ENCODE data around the gene TMEM201. TPM values are rescaled to one million over a fixed set of nuclear protein-coding genes. Genes with fewer than 3 reads are reported as not detected.

TMEM201 gene
- total RNA-seq, 1 experiment from 2014 or later, result 30.4 TPM

DNA sequence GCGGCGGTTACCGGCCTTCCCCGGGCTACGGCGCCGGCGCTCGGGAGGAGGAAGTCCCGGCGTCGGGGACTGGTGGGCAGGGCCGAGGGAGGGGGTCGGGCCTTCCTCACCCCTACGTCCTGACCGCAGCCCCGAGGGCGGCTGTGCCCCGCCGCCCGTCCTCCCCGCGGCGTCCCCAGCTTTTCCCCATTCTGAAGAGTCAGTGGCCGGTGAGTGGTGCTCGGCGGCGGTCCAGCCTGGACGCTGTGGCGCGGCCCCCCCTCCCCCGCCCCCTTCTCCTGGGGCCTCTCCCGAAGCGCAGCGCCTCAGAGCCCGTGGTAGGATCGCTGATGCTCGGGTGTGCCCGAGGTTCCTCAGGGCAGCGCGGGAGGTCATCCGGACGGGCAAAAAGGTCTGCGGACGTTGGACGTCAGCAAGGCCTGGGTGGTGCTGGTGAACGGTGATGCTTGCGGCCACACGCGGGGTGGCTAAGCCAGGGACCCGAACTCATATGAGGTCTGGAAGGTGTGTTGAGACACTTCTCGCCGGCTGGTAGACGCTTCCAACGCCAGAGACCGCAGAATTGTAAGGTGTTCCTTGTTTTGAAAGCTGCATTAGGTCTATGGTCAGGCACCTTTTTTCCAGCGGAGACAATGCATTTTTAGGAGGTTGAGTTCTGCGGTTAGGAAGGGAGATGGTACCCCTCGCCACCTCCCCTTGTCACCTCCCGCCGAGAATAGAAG, 48.7 kb upstream of the TMEM201 start:
- no peaks in the 10 kb centered on the region for H3K27me3 Mint-ChIP-seq (ENCODE audit: low read depth)
- ChIA-PET CTCF (interaction anchor here (0.9 to 1.1 kb wide), 3 partner anchors 9 to 34 kb away, joined by 3 to 4 read pairs (median 3); no protein-coding TSS in a partner anchor), POLR2A (no interaction called here)
- peaks cover 11% of the 10 kb centered on the region for H3K36me3 Mint-ChIP-seq
- peak; percentile 27 for ATAC-seq
- DNase-seq (ENCODE audit: low spot score), result peak; percentile 44
- peak overlapping the region; percentile 95 for H3K4me3 Mint-ChIP-seq
- H3K4me1 Mint-ChIP-seq, result peaks cover 31% of the 10 kb centered on the region
- no peaks in the 10 kb centered on the region for H3K9me3 Mint-ChIP-seq
- TF ChIP-seq, protein P1, sequence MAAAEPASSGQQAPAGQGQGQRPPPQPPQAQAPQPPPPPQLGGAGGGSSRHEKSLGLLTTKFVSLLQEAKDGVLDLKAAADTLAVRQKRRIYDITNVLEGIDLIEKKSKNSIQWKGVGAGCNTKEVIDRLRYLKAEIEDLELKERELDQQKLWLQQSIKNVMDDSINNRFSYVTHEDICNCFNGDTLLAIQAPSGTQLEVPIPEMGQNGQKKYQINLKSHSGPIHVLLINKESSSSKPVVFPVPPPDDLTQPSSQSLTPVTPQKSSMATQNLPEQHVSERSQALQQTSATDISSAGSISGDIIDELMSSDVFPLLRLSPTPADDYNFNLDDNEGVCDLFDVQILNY (CRISPR knock-in tag; IDR thresholded peaks at IDR 0.05), result peak; percentile 64; the same call in 1 of the 2 replicates
- TF ChIP-seq, protein P2, sequence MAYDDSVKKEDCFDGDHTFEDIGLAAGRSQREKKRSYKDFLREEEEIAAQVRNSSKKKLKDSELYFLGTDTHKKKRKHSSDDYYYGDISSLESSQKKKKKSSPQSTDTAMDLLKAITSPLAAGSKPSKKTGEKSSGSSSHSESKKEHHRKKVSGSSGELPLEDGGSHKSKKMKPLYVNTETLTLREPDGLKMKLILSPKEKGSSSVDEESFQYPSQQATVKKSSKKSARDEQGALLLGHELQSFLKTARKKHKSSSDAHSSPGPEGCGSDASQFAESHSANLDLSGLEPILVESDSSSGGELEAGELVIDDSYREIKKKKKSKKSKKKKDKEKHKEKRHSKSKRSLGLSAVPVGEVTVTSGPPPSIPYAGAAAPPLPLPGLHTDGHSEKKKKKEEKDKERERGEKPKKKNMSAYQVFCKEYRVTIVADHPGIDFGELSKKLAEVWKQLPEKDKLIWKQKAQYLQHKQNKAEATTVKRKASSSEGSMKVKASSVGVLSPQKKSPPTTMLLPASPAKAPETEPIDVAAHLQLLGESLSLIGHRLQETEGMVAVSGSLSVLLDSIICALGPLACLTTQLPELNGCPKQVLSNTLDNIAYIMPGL (CRISPR knock-in tag; IDR thresholded peaks at IDR 0.05), result peak; percentile 73
- TF ChIP-seq GABPB1 (CRISPR knock-in tag; IDR thresholded peaks at IDR 0.05) (0 out of 2 replicates have a peak, but pooled peaks have one; percentile 35), SMAD3 (CRISPR knock-in tag; IDR thresholded peaks at IDR 0.05; ENCODE audit: borderline replicate concordance) (0 out of 2 replicates have a peak, but pooled peaks have one; percentile 65), IRF2 (CRISPR knock-in tag; IDR thresholded peaks at IDR 0.05; ENCODE audit: borderline replicate concordance, low read depth) (no peak), FOXJ3 (CRISPR knock-in tag; IDR thresholded peaks at IDR 0.05; ENCODE audit: borderline replicate concordance) (no peak), ELF4 (CRISPR knock-in tag; IDR thresholded peaks at IDR 0.05; ENCODE audit: low read depth) (no peak), SOX15 (CRISPR knock-in tag; IDR thresholded peaks at IDR 0.05) (no peak), TEAD4 (CRISPR knock-in tag; IDR thresholded peaks at IDR 0.05) (no peak)
- TF ChIP-seq, protein P3, sequence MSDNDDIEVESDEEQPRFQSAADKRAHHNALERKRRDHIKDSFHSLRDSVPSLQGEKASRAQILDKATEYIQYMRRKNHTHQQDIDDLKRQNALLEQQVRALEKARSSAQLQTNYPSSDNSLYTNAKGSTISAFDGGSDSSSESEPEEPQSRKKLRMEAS (CRISPR knock-in tag; IDR thresholded peaks at IDR 0.05), result peak; percentile 37; the same call in 1 of the 2 replicates
- TF ChIP-seq, protein P4, sequence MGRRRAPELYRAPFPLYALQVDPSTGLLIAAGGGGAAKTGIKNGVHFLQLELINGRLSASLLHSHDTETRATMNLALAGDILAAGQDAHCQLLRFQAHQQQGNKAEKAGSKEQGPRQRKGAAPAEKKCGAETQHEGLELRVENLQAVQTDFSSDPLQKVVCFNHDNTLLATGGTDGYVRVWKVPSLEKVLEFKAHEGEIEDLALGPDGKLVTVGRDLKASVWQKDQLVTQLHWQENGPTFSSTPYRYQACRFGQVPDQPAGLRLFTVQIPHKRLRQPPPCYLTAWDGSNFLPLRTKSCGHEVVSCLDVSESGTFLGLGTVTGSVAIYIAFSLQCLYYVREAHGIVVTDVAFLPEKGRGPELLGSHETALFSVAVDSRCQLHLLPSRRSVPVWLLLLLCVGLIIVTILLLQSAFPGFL (CRISPR knock-in tag; IDR thresholded peaks at IDR 0.05; ENCODE audit: borderline replicate concordance), result no peak
- TF ChIP-seq, protein P5, sequence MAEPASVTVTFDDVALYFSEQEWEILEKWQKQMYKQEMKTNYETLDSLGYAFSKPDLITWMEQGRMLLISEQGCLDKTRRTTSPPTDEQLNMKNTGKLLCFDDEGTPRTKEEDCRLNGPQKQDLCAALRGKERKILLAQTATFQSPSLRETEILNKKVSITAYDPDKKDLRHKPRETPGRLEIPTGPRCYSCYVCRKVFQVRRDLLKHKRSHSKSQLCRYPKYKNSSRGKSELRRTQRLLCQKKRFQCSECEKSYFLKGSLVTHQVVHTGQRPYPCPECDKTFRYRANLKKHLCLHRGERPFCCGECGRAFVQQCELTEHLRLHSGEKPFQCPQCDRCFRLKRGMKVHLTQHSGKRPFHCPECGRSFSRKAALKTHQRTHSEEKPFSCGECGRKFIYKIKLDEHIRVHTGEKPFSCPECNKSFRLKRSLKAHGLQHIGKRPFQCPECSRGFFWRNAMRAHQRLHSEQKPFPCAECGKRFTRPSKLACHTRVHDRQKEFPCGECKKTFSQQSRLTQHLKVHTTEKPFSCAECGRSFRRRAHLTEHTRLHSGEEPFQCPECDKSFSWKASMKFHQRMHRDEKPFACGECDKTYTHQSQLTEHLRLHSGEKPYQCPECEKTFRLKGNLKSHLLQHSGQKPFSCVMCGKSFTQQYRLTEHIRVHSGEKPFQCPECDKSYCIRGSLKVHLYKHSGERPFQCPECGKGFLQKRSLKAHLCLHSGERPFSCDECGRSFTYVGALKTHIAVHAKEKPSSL (CRISPR knock-in tag; conservative IDR thresholded peaks at IDR 0.05), result no peak
- H3K27ac Mint-ChIP-seq, result peak overlapping the region; percentile 92

DNA sequence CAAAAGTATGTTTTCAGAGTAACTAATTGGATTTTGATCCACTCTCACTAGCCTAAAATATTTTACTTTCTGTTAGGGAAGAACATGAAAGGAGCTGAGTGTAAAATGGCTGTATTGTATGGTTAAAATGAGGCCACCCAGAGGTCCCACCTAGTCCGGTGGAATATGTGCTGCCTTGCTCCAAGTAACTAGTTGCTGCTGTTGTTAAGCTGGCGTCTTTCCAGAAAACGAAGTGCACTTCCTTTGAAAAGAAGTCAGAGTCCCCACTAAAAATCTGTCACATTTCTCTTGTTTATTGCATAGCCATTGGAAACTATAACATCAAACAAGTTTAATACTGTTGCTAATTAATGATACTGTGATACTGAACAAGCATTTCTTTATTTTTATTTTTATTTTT, 46.3 kb upstream of the TMEM201 start:
- Mint-ChIP-seq H3K4me1 (peaks cover 33% of the 10 kb centered on the region), H3K9me3 (no peaks in the 10 kb centered on the region), H3K27ac (0 out of 2 replicates have a peak overlapping the region, but pooled peaks have one; percentile 27), H3K4me3 (no peak overlapping the region), H3K36me3 (peaks cover 11% of the 10 kb centered on the region), H3K27me3 (ENCODE audit: low read depth) (no peaks in the 10 kb centered on the region)
- POLR2A ChIA-PET, result interaction anchor here (0.6 kb wide), 1 partner anchor 700 kb away, joined by 5 read pairs; no protein-coding TSS in a partner anchor
- ATAC-seq, result no peak
- CTCF ChIA-PET, result no interaction called here
- TF ChIP-seq, protein P6, sequence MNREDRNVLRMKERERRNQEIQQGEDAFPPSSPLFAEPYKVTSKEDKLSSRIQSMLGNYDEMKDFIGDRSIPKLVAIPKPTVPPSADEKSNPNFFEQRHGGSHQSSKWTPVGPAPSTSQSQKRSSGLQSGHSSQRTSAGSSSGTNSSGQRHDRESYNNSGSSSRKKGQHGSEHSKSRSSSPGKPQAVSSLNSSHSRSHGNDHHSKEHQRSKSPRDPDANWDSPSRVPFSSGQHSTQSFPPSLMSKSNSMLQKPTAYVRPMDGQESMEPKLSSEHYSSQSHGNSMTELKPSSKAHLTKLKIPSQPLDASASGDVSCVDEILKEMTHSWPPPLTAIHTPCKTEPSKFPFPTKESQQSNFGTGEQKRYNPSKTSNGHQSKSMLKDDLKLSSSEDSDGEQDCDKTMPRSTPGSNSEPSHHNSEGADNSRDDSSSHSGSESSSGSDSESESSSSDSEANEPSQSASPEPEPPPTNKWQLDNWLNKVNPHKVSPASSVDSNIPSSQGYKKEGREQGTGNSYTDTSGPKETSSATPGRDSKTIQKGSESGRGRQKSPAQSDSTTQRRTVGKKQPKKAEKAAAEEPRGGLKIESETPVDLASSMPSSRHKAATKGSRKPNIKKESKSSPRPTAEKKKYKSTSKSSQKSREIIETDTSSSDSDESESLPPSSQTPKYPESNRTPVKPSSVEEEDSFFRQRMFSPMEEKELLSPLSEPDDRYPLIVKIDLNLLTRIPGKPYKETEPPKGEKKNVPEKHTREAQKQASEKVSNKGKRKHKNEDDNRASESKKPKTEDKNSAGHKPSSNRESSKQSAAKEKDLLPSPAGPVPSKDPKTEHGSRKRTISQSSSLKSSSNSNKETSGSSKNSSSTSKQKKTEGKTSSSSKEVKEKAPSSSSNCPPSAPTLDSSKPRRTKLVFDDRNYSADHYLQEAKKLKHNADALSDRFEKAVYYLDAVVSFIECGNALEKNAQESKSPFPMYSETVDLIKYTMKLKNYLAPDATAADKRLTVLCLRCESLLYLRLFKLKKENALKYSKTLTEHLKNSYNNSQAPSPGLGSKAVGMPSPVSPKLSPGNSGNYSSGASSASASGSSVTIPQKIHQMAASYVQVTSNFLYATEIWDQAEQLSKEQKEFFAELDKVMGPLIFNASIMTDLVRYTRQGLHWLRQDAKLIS (CRISPR knock-in tag; IDR thresholded peaks at IDR 0.05; ENCODE audit: borderline replicate concordance), result no peak
- TF ChIP-seq FOXK1 (CRISPR knock-in tag; IDR thresholded peaks at IDR 0.05) (no peak), FOXP1 (CRISPR knock-in tag; IDR thresholded peaks at IDR 0.05; ENCODE audit: borderline replicate concordance) (no peak), NR3C1 (CRISPR knock-in tag; conservative IDR thresholded peaks at IDR 0.05; ENCODE audit: low read depth) (no peak), NFE2L1 (CRISPR knock-in tag; IDR thresholded peaks at IDR 0.05) (no peak), GABPB1 (CRISPR knock-in tag; IDR thresholded peaks at IDR 0.05) (no peak)
- DNase-seq (ENCODE audit: low spot score), result no peak

Measured in WTC11 (cell line).